ENCODE results near the gene PPP6R3. TPM values are rescaled to one million over a fixed set of nuclear protein-coding genes. Genes with fewer than 3 reads are reported as not detected.
"Not testable (repeated sequence)": the region's sequence is repeated elsewhere in the genome, so short reads cannot be mapped to it uniquely, and the experiment has no call there.

The PPP6R3 gene
- total RNA-seq, 1 donor from 2014 or later, result 175 TPM

- DNase-seq, result peak; percentile 99
These were observed 439 bp upstream of the PPP6R3 start for GRCh38 chr11:68459886-68460740.

- DNase-seq, result no peak
These were observed 994 bp downstream of the PPP6R3 start for GRCh38 chr11:68461575-68461917.

GRCh38 chr11:68463714-68464113, 3.2 kb downstream of the PPP6R3 start:
- DNase-seq, result no peak

GRCh38 chr11:68467201-68467834, 6.8 kb downstream of the PPP6R3 start:
- no peak for DNase-seq

- DNase-seq, result no peak
These were observed 7.8 kb downstream of the PPP6R3 start for GRCh38 chr11:68468217-68468828.

- DNase-seq, result no peak
These were observed 8.6 kb downstream of the PPP6R3 start for GRCh38 chr11:68469122-68469521.

- DNase-seq, result no peak
These were observed 9.1 kb downstream of the PPP6R3 start for GRCh38 chr11:68469642-68470041.

- no peak for DNase-seq
These were observed 9.8 kb downstream of the PPP6R3 start for GRCh38 chr11:68470304-68470811.

GRCh38 chr11:68471360-68472340, 11.1 kb downstream of the PPP6R3 start:
- DNase-seq, result no peak

- no peak for DNase-seq
These were observed 12.2 kb downstream of the PPP6R3 start for GRCh38 chr11:68472778-68473177.

- DNase-seq, result no peak
These were observed 13.1 kb downstream of the PPP6R3 start for GRCh38 chr11:68473693-68474092.

GRCh38 chr11:68475626-68476025, 15.1 kb downstream of the PPP6R3 start:
- DNase-seq, result not testable (repeated sequence)

GRCh38 chr11:68479390-68479789, 18.8 kb downstream of the PPP6R3 start:
- DNase-seq, result no peak

GRCh38 chr11:68480193-68480592, 19.6 kb downstream of the PPP6R3 start:
- no peak for DNase-seq

- DNase-seq, result no peak
These were observed 20.4 kb downstream of the PPP6R3 start for GRCh38 chr11:68480852-68481510.

GRCh38 chr11:68481579-68482240, 21.2 kb downstream of the PPP6R3 start:
- no peak for DNase-seq

- no peak for DNase-seq
These were observed 28.1 kb downstream of the PPP6R3 start for GRCh38 chr11:68488623-68489022.

- no peak for DNase-seq
These were observed 34.7 kb downstream of the PPP6R3 start for GRCh38 chr11:68495220-68495729.

GRCh38 chr11:68495872-68496271, 35.3 kb downstream of the PPP6R3 start:
- no peak for DNase-seq

- no peak for DNase-seq
These were observed 37.2 kb downstream of the PPP6R3 start for GRCh38 chr11:68497761-68498160.

- peak; percentile 30 for DNase-seq
These were observed 37.8 kb downstream of the PPP6R3 start for GRCh38 chr11:68498321-68498720.
